Neural cell (in vitro differentiated cells): ENCODE data around the gene ZNF521. TPM values are rescaled to one million over a fixed set of nuclear protein-coding genes. Genes with fewer than 3 reads are reported as not detected.

Experiments
- H2AFZ ChIP-seq: fragments of 200-600, 300-800 bp; sonication (generic), shearing (Covaris generic); 2 replicates; pipeline ENCODE4 v1.6.0; 2014; ENCODE audit warnings: low read depth, mild to moderate bottlenecking, antibody characterized with exemption, low read length, moderate library complexity
- H3F3A ChIP-seq: fragments of 200-600 bp; shearing (Covaris generic); 2 replicates; pipeline ENCODE4 v1.6.1; 2016; ENCODE audit warnings: mild to moderate bottlenecking, moderate library complexity, mixed read lengths, antibody characterized with exemption, low read length; ENCODE audit not compliant: insufficient read depth, poor library complexity, severe bottlenecking
- H3K27ac ChIP-seq: fragments of 200-600, 300-800 bp; sonication (generic), shearing (Covaris generic); 2 replicates; pipeline ENCODE4 v1.5.1; 2014; ENCODE audit warnings: mild to moderate bottlenecking, low read length, moderate library complexity
- H3K27me3 ChIP-seq: fragments of 300-800, 200-600 bp; sonication (generic), shearing (Covaris generic); 2 replicates; pipeline ENCODE4 v1.6.0; 2014; ENCODE audit warnings: mild to moderate bottlenecking, low read depth, low read length, moderate library complexity; ENCODE audit not compliant: insufficient read depth
- H3K36me3 ChIP-seq: fragments of 300-800, 200-600 bp; sonication (generic), shearing (Covaris generic); 2 replicates; pipeline ENCODE4 v1.5.1; 2014; ENCODE audit warnings: mild to moderate bottlenecking, antibody characterized with exemption, low read length, moderate library complexity; ENCODE audit not compliant: insufficient read depth
- H3K4me2 ChIP-seq: fragments of 300-800, 200-600 bp; sonication (generic), shearing (Covaris generic); 2 replicates; pipeline ENCODE4 v1.6.0; 2014; ENCODE audit warnings: mild to moderate bottlenecking, low read length
- H3K4me3 ChIP-seq: fragments of 300-800, 200-600 bp; sonication (generic), shearing (Covaris generic); 2 replicates; pipeline ENCODE4 v1.5.1; 2014; ENCODE audit warnings: mild to moderate bottlenecking, low read length, moderate library complexity
- H3K79me2 ChIP-seq: fragments of 200-600 bp; shearing (Covaris generic); replicated peaks from 2 replicates; pipeline ENCODE4 v1.6.0; 2014; ENCODE audit warnings: mild to moderate bottlenecking, low read length, moderate library complexity; ENCODE audit not compliant: insufficient read depth
- H3K9ac ChIP-seq: fragments of 300-800, 200-600 bp; sonication (generic), shearing (Covaris generic); 2 replicates; pipeline ENCODE4 v1.6.1; 2016; ENCODE audit warnings: mild to moderate bottlenecking, low read length, mixed read lengths
- H3K9me2 ChIP-seq: fragments of 200-600 bp; shearing (Covaris generic); 2 replicates; pipeline ENCODE4 v1.6.1; 2016; ENCODE audit warnings: mild to moderate bottlenecking, low read length, mixed read lengths; ENCODE audit not compliant: insufficient read depth
- H3K9me3 ChIP-seq: fragments of 200-600, 300-800 bp; sonication (generic), shearing (Covaris generic); 2 replicates; pipeline ENCODE4 v1.6.1; 2016; ENCODE audit warnings: mild to moderate bottlenecking, mixed run types, low read length, moderate library complexity, mixed read lengths
- H4K20me1 ChIP-seq: fragments of 200-600 bp; shearing (Covaris generic); 2 replicates; pipeline ENCODE4 v1.6.1; 2016; ENCODE audit warnings: mild to moderate bottlenecking, mixed run types; ENCODE audit not compliant: insufficient read depth
- EP300 ChIP-seq: fragments of 450-650 bp; conservative IDR thresholded peaks from 2 replicates; pipeline ENCODE4 v1.6.1; 2014; ENCODE audit warnings: antibody characterized with exemption, mild to moderate bottlenecking, moderate library complexity; ENCODE audit not compliant: poor library complexity, severe bottlenecking
- EZH2 ChIP-seq: fragments of 200-600, 300-800 bp; shearing (Covaris generic), sonication (generic); IDR thresholded peaks from 2 replicates; pipeline ENCODE4 v1.6.1; 2014; ENCODE audit warnings: antibody characterized with exemption, low read length, borderline replicate concordance, mild to moderate bottlenecking; ENCODE audit not compliant: insufficient read depth, poor library complexity, severe bottlenecking
- MXI1 ChIP-seq: fragments of 450-650 bp; conservative IDR thresholded peaks from 2 replicates; pipeline ENCODE4 v1.6.1; 2014; ENCODE audit warnings: antibody characterized with exemption, mild to moderate bottlenecking; ENCODE audit not compliant: poor library complexity, severe bottlenecking
- POLR2AphosphoS5 ChIP-seq: IDR thresholded peaks from 2 replicates; pipeline ENCODE4 v1.6.1; 2012
- RAD21 ChIP-seq: fragments of 450-650 bp; conservative IDR thresholded peaks from 2 replicates; pipeline ENCODE4 v1.6.1; 2014; ENCODE audit warnings: antibody characterized with exemption, mild to moderate bottlenecking, moderate library complexity
- REST ChIP-seq: IDR thresholded peaks from 2 replicates; pipeline ENCODE4 v1.6.1; 2012; ENCODE audit warnings: borderline replicate concordance
- SMC3 ChIP-seq: fragments of 450-650 bp; conservative IDR thresholded peaks from 2 replicates; pipeline ENCODE4 v1.6.1; 2014; ENCODE audit warnings: antibody characterized with exemption, mild to moderate bottlenecking, moderate library complexity; ENCODE audit not compliant: poor library complexity
- TAF1 ChIP-seq: IDR thresholded peaks from 2 replicates; pipeline ENCODE4 v1.6.1; 2012; ENCODE audit warnings: low read depth
- polyA plus RNA-seq: library from polyadenylated mRNA; depleted of rRNA; stranded (reverse); fragments of >200 nt; gene quantifications from 2 replicates; pipeline ENCODE4 v1.2.3, GENCODE V29; 2014

ZNF521 gene
- polyA plus RNA-seq, 1 donor from 2014 or later, result 101 TPM

GRCh38 chr18:25350489-25351251 lies 1.3 kb downstream of the ZNF521 start:
- H3K9me3 ChIP-seq, result no peaks in the 10 kb centered on the region
- TF ChIP-seq EP300 (peak; percentile 32), SMC3 (peak; percentile 61), REST (no peak), RAD21 (no peak), TAF1 (peak; percentile 16), MXI1 (peak; percentile 70), EZH2 (no peak), POLR2AphosphoS5 (peak; percentile 68)

GRCh38 chr18:25349926-25350487 lies 2.0 kb downstream of the ZNF521 start:
- Histone ChIP-seq H3F3A (peaks cover 6% of the 10 kb centered on the region), H3K36me3 (no peaks in the 10 kb centered on the region), H3K27me3 (no peaks in the 10 kb centered on the region), H3K27ac (peak overlapping the region; percentile 90), H4K20me1 (no peaks in the 10 kb centered on the region), H3K4me2 (no peak overlapping the region), H3K9me3 (no peaks in the 10 kb centered on the region), H3K9ac (peak overlapping the region; percentile 81), H3K9me2 (no peaks in the 10 kb centered on the region), H3K4me3 (peak overlapping the region; percentile 86), H2AFZ (no peak overlapping the region), H3K79me2 (peaks cover 57% of the 10 kb centered on the region)
- TF ChIP-seq RAD21, result no peak
- TF ChIP-seq EZH2, result no peak
- TF ChIP-seq MXI1, result peak; percentile 34

More at GRCh38 chr18:25350489-25351251, 1.3 kb downstream of the ZNF521 start:
- peaks cover 51% of the 10 kb centered on the region for H3K79me2 ChIP-seq
- no peaks in the 10 kb centered on the region for H3K9me2 ChIP-seq
- no peaks in the 10 kb centered on the region for H3K36me3 ChIP-seq
- H3F3A ChIP-seq, result peaks cover 6% of the 10 kb centered on the region
- no peak overlapping the region for H2AFZ ChIP-seq
- H3K27me3 ChIP-seq, result no peaks in the 10 kb centered on the region
- H3K4me3 ChIP-seq, result peak overlapping the region; percentile 86
- peak overlapping the region; percentile 81 for H3K9ac ChIP-seq
- peak overlapping the region; percentile 90 for H3K27ac ChIP-seq
- H3K4me2 ChIP-seq, result peak overlapping the region; percentile 72
- H4K20me1 ChIP-seq, result no peaks in the 10 kb centered on the region
